Ascending aorta (tissue), 2 donors: Measurements from ENCODE around the gene PARP16. TPM values are rescaled to one million over a fixed set of nuclear protein-coding genes. Genes with fewer than 3 reads are reported as not detected.

ENCODE experiments used
- DNase-seq, 2 donors: peaks; one replicate each; pipeline ENCODE4 v3.0.0-alpha.2; 2019; ENCODE audit warnings: low spot score in 2 of 2
- H3K27ac ChIP-seq, 2 donors: fragments of 200-600 bp; sonication (generic); one replicate each; pipeline ENCODE4 v1.5.1; 2016 to 2017; ENCODE audit warnings: mild to moderate bottlenecking in 1 of 2
- H3K27me3 ChIP-seq: fragments of 200-600 bp; sonication (generic); one replicate; pipeline ENCODE4 v1.5.1; 2017
- H3K36me3 ChIP-seq, 2 donors: fragments of 200-600 bp; sonication (generic); one replicate each; pipeline ENCODE4 v1.5.1; 2016
- H3K4me1 ChIP-seq, 2 donors: fragments of 200-600 bp; sonication (generic); one replicate each; pipeline ENCODE4 v1.5.1; 2016 to 2017; ENCODE audit warnings: mild to moderate bottlenecking in 1 of 2
- H3K4me3 ChIP-seq, 2 donors: fragments of 200-600 bp; sonication (generic); one replicate each; pipeline ENCODE4 v1.5.1; 2016 to 2017; ENCODE audit warnings: mild to moderate bottlenecking in 1 of 2
- H3K9me3 ChIP-seq, 2 donors: fragments of 200-600 bp; sonication (generic); one replicate each; pipeline ENCODE4 v1.5.1; 2016
- CTCF ChIP-seq, 3 experiments: fragments of 200-600 bp in 2 of 3; fragments of 450-650 bp in 1 of 3; sonication (generic) in 2 of 3; IDR thresholded peaks; one replicate each; pipeline ENCODE4 v1.5.1; 2016 to 2019; ENCODE audit warnings: antibody characterized with exemption in 3 of 3, mild to moderate bottlenecking in 1 of 3, moderate library complexity in 1 of 3
- intact Hi-C: fragments of 100-400 bp; cut with DNase I; formaldehyde crosslinking; loops from one replicate; pipeline ENCODE4 v1.15.1; 2023
- total RNA-seq: library from RNA; depleted of rRNA; stranded (reverse); fragments of >200 nt; gene quantifications from one replicate; pipeline ENCODE4 v1.1.0, GENCODE V29; 2016

PARP16 gene
- total RNA-seq, 1 donor from 2014 or later: 2.9 TPM

- no peak for TF ChIP-seq CTCF (IDR thresholded peaks at IDR 0.05)
- peak in 1 of 2 donors; percentile 70 for DNase-seq
These were observed 17.2 kb upstream of the PARP16 start for GRCh38 chr15:65303687-65304380.

GRCh38 chr15:65302061-65302460 lies 15.4 kb upstream of the PARP16 start:
- intact Hi-C loops: loop anchor here (5.0 kb wide), 1 partner anchor 1420 kb away; no protein-coding TSS in a partner anchor
- H3K4me3 ChIP-seq: no peak overlapping the region
- H3K4me1 ChIP-seq: peaks cover 0 to 12% of the 10 kb centered on the region in 2 donors
- no peak for TF ChIP-seq CTCF (IDR thresholded peaks at IDR 0.05)
- no peak overlapping the region for H3K27ac ChIP-seq
- no peaks in the 10 kb centered on the region for H3K27me3 ChIP-seq
- H3K36me3 ChIP-seq: no peaks in the 10 kb centered on the region
- no peaks in the 10 kb centered on the region for H3K9me3 ChIP-seq
- no peak for DNase-seq

More at GRCh38 chr15:65303687-65304380, 17.2 kb upstream of the PARP16 start:
- no peaks in the 10 kb centered on the region for H3K27me3 ChIP-seq
- intact Hi-C loops: loop anchor here (1.0 to 5.0 kb wide), 3 partner anchors 9 to 1418 kb away; partner anchors contain the start of gene CLPX
- peak overlapping the region; percentile 58 to 73 for H3K4me3 ChIP-seq
- H3K36me3 ChIP-seq: no peaks in the 10 kb centered on the region
- no peaks in the 10 kb centered on the region for H3K9me3 ChIP-seq
- H3K4me1 ChIP-seq: peaks cover 0 to 9% of the 10 kb centered on the region in 2 donors
- peak overlapping the region; percentile 81 to 85 for H3K27ac ChIP-seq

GRCh38 chr15:65300924-65301441 lies 14.3 kb upstream of the PARP16 start:
- Histone ChIP-seq H3K27me3 (no peaks in the 10 kb centered on the region), H3K9me3 (no peaks in the 10 kb centered on the region), H3K36me3 (no peaks in the 10 kb centered on the region), H3K4me3 (no peak overlapping the region), H3K4me1 (peaks cover 0 to 16% of the 10 kb centered on the region in 2 donors), H3K27ac (no peak overlapping the region)
- TF ChIP-seq CTCF (IDR thresholded peaks at IDR 0.05): no peak
- DNase-seq: no peak
- intact Hi-C loops: loop anchor here (5.0 kb wide), 1 partner anchor 1421 kb away; no protein-coding TSS in a partner anchor

- DNase-seq: no peak
- Histone ChIP-seq H3K36me3 (no peaks in the 10 kb centered on the region), H3K9me3 (no peaks in the 10 kb centered on the region), H3K4me3 (no peak overlapping the region), H3K4me1 (peaks cover 0 to 14% of the 10 kb centered on the region in 2 donors), H3K27me3 (no peaks in the 10 kb centered on the region), H3K27ac (no peak overlapping the region)
- no peak for TF ChIP-seq CTCF (IDR thresholded peaks at IDR 0.05)
- intact Hi-C loops: loop anchor here (5.0 kb wide), 1 partner anchor 266 kb away; no protein-coding TSS in a partner anchor
These were observed 12.0 kb upstream of the PARP16 start for GRCh38 chr15:65298731-65299130.

- intact Hi-C loops: no loop called here
These were observed 6.3 kb upstream of the PARP16 start for GRCh38 chr15:65292938-65293518.

More at GRCh38 chr15:65292938-65293518, 6.3 kb upstream of the PARP16 start:
- Histone ChIP-seq H3K36me3 (no peaks in the 10 kb centered on the region), H3K4me1 (peaks cover 0 to 9% of the 10 kb centered on the region in 2 donors), H3K9me3 (no peaks in the 10 kb centered on the region), H3K27me3 (no peaks in the 10 kb centered on the region), H3K4me3 (no peak overlapping the region), H3K27ac (no peak overlapping the region)
- DNase-seq: no peak
- TF ChIP-seq CTCF (IDR thresholded peaks at IDR 0.05): no peak
